Measurements from ENCODE around the gene FAXDC2. TPM values are rescaled to one million over a fixed set of nuclear protein-coding genes. Genes with fewer than 3 reads are reported as not detected.

Gene FAXDC2
- total and polyA plus RNA-seq, 2 of the 8 experiments (the other 6 are each of a cell fraction or from before 2014, with no cell fraction given) = 3.7 to 5.9 TPM

- no peaks in the 10 kb centered on the region for H3K79me2 ChIP-seq (ENCODE audit: control insufficient read depth in 1 of 2, insufficient read depth in 2 of 2, low read length in 2 of 2)
- H4K91ac ChIP-seq (replicated peaks; ENCODE audit: insufficient read length, low read length) = no peak overlapping the region
- H3K27me3 ChIP-seq (replicated peaks in 1 of 4; ENCODE audit: control insufficient read depth in 3 of 4, extremely low read depth in 1 of 4, insufficient read depth in 3 of 4, low read length in 3 of 4) = no peaks in the 10 kb centered on the region
- no peak overlapping the region for H3K23ac ChIP-seq (ENCODE audit: insufficient read length)
- H2AK5ac ChIP-seq (ENCODE audit: low read depth, low read length) = no peak overlapping the region
- H3K79me1 ChIP-seq (ENCODE audit: low read depth, low read length) = no peaks in the 10 kb centered on the region
- no peaks in the 10 kb centered on the region for H3K23me2 ChIP-seq (ENCODE audit: low read depth, low read length)
- H3K18ac ChIP-seq (ENCODE audit: extremely low read depth, low read length) = no peak overlapping the region
- H2BK20ac ChIP-seq (ENCODE audit: low read length) = no peak overlapping the region
- TF ChIP-seq POU5F1 (IDR thresholded peaks at IDR 0.05; ENCODE audit: low read depth, low read length) = no peak
- peak; percentile 19; the same call in 1 of the 2 replicates for TF ChIP-seq MAFK (IDR thresholded peaks at IDR 0.05; ENCODE audit: low read depth, low read length)
- no peaks in the 10 kb centered on the region for H3K9me3 ChIP-seq (ENCODE audit: insufficient read depth in 2 of 2, low read depth in 1 of 2, low read length in 1 of 2)
- H3K27ac ChIP-seq (ENCODE audit: low read depth, low read length) = no peak overlapping the region
- H3K56ac ChIP-seq (replicated peaks; ENCODE audit: insufficient read length, low read depth, low read length) = no peak overlapping the region
- no peaks in the 10 kb centered on the region; a peak in 2 of 8 replicates for H3K36me3 ChIP-seq (ENCODE audit: control insufficient read depth in 2 of 4, insufficient read depth in 4 of 4, low read length in 3 of 4)
- H2BK12ac ChIP-seq (ENCODE audit: low read depth, low read length) = no peak overlapping the region
- H3K4ac ChIP-seq (replicated peaks; ENCODE audit: insufficient read length, low read depth, low read length) = no peak overlapping the region
- POLR2A ChIA-PET (ENCODE audit: partially characterized antibody) = interaction anchor here (0.8 to 2.5 kb wide), 5 partner anchors 8 to 18 kb away, joined by 3 to 9 read pairs (median 3); partner anchors contain the start of genes CNOT8 and FAXDC2
- no peak overlapping the region for H4K8ac ChIP-seq (ENCODE audit: extremely low read depth, insufficient read depth, low read length)
- DNase-seq (ENCODE audit: low read depth in 1 of 2, low spot score in 2 of 2) = no peak
- no peak overlapping the region for H4K5ac ChIP-seq (ENCODE audit: insufficient read length, low read depth, low read length)
- 88% methylated on average over 6 of the region's 6 CpGs; no CpG with 5 or more reads in 1 of the 2 experiments for WGBS, 2 experiments (ENCODE audit: extremely low coverage in 1 of 2, insufficient coverage in 1 of 2, insufficient read length in 1 of 2, insufficient replicate concordance in 2 of 2, low coverage in 1 of 2, low lambda C conversion rate in 2 of 2, missing lambda C conversion rate in 1 of 2)
- CTCF ChIA-PET (ENCODE audit: partially characterized antibody) = no interaction called here
- no peak overlapping the region for H3K14ac ChIP-seq (ENCODE audit: insufficient read length)
- no peak overlapping the region for H3K9ac ChIP-seq (replicated peaks in 1 of 4; ENCODE audit: extremely low read depth in 1 of 4, low read depth in 3 of 4, low read length in 3 of 4)
- H2BK5ac ChIP-seq (ENCODE audit: low read depth, low read length) = no peak overlapping the region
- H3K4me3 ChIP-seq (ENCODE audit: extremely low read depth in 1 of 4, insufficient read depth in 2 of 4, low read depth in 3 of 4, low read length in 4 of 4) = no peak overlapping the region
- FAIRE-seq = no peak
- H3K4me1 ChIP-seq (replicated peaks in 1 of 4; ENCODE audit: control insufficient read depth in 3 of 4, insufficient read depth in 4 of 4, low read length in 3 of 4) = no peaks in the 10 kb centered on the region
- no peak overlapping the region for H2BK120ac ChIP-seq (replicated peaks; ENCODE audit: low read depth, low read length)
- H3K4me2 ChIP-seq (ENCODE audit: insufficient read depth in 1 of 2, low read depth in 2 of 2, low read length in 2 of 2) = no peak overlapping the region
- no peak overlapping the region for H2BK15ac ChIP-seq (ENCODE audit: low read length)
- H4K20me1 ChIP-seq (replicated peaks in 1 of 2; ENCODE audit: control insufficient read depth in 1 of 2, insufficient read depth in 2 of 2, low read length in 2 of 2) = no peaks in the 10 kb centered on the region
- H2AFZ ChIP-seq (ENCODE audit: low read length) = no peak overlapping the region
Observed at GRCh38 chr5:154842689-154843530, 7.5 kb downstream of the FAXDC2 start.
